Effector memory CD8-positive, alpha-beta T cell (primary cell): ENCODE results near the gene CABCOCO1.
A peak's percentile ranks its signal among the peaks of the same experiment; 100 is the strongest.

ENCODE experiments used
- ATAC-seq: fragments of 150-1000 bp; cut with Tn5 transposase; replicated peaks from 2 replicates; pipeline ENCODE4 v1.10.0; 2021; ENCODE audit warnings: mild to moderate bottlenecking, moderate library complexity
- DNase-seq, 3 experiments: peaks; one replicate each; pipeline ENCODE4 v3.0.0; 2021
- H3K27ac Mint-ChIP-seq, 2 donors: one replicate each; pipeline ENCODE4 v1.8.0; 2022; ENCODE audit warnings: mild to moderate bottlenecking in 2 of 2, mixed read lengths in 2 of 2, moderate library complexity in 2 of 2
- H3K27me3 Mint-ChIP-seq, 2 donors: one replicate each; pipeline ENCODE4 v1.8.0; 2022; ENCODE audit warnings: mixed read lengths in 2 of 2
- H3K36me3 Mint-ChIP-seq: one replicate; pipeline ENCODE4 v1.8.0; 2022; ENCODE audit warnings: mild to moderate bottlenecking, moderate library complexity, mixed read lengths; ENCODE audit not compliant: insufficient read depth
- H3K4me1 Mint-ChIP-seq, 2 donors: one replicate each; pipeline ENCODE4 v1.8.0; 2022; ENCODE audit warnings: low read depth in 2 of 2, mixed read lengths in 2 of 2
- H3K4me3 Mint-ChIP-seq, 2 donors: one replicate each; pipeline ENCODE4 v1.8.0; 2022; ENCODE audit warnings: mild to moderate bottlenecking in 2 of 2, mixed read lengths in 2 of 2, moderate library complexity in 2 of 2
- H3K9me3 Mint-ChIP-seq, 2 donors: one replicate each; pipeline ENCODE4 v1.8.0; 2022; ENCODE audit warnings: mixed read lengths in 2 of 2

The CABCOCO1 gene

GRCh38 chr10:61779276-61779675 is 116.5 kb downstream of the CABCOCO1 start:
- Mint-ChIP-seq H3K4me1 (no peaks in the 10 kb centered on the region), H3K36me3 (no peaks in the 10 kb centered on the region), H3K27ac (peak overlapping the region in 1 of 2 donors; percentile 60), H3K4me3 (no peak overlapping the region), H3K9me3 (no peaks in the 10 kb centered on the region), H3K27me3 (peaks cover 13 to 17% of the 10 kb centered on the region in 2 donors)
- no peak for DNase-seq
- ATAC-seq: no peak

DNA sequence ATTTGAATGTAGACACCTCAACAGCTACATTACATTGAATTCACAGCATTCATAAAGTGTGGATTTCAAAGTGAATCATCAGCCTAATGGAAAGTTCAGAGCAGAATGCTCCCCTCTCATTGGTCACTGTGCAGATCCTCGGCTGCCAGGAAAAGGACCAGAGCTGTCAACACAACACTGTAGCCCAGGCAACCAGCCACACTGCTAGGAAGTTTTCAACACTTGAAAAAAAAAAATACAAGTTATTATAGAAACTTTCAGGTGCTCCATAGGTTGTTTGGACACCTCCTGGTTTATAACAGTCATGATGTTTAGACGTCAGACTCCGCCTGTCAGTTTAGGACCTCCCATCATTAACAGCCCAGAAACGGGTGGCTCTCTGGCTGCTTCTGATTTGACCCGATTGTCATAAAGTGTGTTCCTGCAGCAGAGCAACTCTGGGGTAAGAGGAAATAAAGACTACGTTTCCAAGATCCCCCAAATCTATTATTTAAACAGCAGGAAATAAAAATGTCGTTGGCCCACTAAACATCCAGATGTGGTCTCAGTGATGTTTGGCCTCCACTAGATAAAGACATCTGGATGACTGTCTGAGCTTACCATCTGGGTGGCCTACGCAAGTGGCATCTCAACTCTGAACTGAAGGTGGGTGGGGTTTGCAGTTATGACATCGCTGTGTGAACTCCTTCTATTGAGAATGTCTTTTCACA is 117.4 kb downstream of the CABCOCO1 start:
- DNase-seq: no peak

DNA sequence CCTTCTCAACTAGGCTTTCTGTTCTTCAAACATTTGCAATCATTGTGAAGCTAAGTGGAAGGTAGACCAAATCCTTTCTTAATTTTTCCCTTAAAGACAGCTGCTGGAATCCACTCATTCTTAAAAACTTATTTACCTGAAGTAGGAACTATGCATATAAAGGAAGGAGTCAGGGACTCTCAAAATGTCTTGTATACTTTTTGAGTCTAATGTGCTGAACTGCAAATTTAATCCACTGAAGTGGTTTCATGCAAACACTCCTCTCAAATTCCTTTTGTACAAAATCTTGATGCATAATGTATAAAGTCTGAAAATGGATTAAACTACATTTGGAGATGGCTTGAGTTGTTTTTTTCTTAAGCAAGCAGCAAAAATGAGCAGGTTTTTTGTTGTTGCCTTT is 118.0 kb downstream of the CABCOCO1 start:
- Mint-ChIP-seq H3K4me1 (no peaks in the 10 kb centered on the region), H3K4me3 (no peak overlapping the region), H3K27ac (peak overlapping the region in 1 of 2 donors; percentile 60), H3K27me3 (peaks cover 19 to 27% of the 10 kb centered on the region in 2 donors), H3K36me3 (no peaks in the 10 kb centered on the region), H3K9me3 (no peaks in the 10 kb centered on the region)
- no peak for DNase-seq
- ATAC-seq: no peak

More for the DNA sequence above, 117.4 kb downstream of the CABCOCO1 start:
- H3K36me3 Mint-ChIP-seq: no peaks in the 10 kb centered on the region
- H3K27me3 Mint-ChIP-seq: peaks cover 19 to 21% of the 10 kb centered on the region in 2 donors
- H3K9me3 Mint-ChIP-seq: no peaks in the 10 kb centered on the region
- peak overlapping the region in 1 of 2 donors; percentile 60 for H3K27ac Mint-ChIP-seq
- H3K4me1 Mint-ChIP-seq: no peaks in the 10 kb centered on the region
- H3K4me3 Mint-ChIP-seq: peak overlapping the region in 1 of 2 donors; percentile 17
- peak; percentile 66 for ATAC-seq

DNA sequence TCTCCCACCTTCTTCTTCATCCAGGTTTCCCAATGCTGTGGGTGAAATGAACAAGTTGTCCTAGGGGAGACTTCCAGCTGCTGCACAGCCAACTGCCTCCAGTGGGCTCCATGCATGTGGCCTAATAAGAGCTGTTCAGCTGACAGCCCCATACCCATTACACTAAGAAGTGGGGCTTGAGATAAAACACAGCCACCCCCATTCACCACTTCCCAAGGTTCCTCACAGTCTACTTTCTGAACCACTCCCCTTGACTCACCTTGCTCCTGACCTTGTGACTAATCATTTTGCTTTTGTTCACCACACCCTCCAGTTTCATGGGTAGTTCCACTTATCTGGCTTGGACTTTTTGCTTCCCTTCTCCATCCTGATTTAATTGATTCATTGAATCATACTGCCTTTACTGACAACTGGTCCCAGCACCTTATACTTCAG is 119.3 kb downstream of the CABCOCO1 start:
- ATAC-seq: no peak
- H3K27ac Mint-ChIP-seq: no peak overlapping the region
- H3K9me3 Mint-ChIP-seq: no peaks in the 10 kb centered on the region
- H3K4me1 Mint-ChIP-seq: no peaks in the 10 kb centered on the region
- no peak overlapping the region for H3K4me3 Mint-ChIP-seq
- no peaks in the 10 kb centered on the region for H3K36me3 Mint-ChIP-seq
- H3K27me3 Mint-ChIP-seq: peaks cover 18 to 30% of the 10 kb centered on the region in 2 donors
- no peak for DNase-seq

DNA sequence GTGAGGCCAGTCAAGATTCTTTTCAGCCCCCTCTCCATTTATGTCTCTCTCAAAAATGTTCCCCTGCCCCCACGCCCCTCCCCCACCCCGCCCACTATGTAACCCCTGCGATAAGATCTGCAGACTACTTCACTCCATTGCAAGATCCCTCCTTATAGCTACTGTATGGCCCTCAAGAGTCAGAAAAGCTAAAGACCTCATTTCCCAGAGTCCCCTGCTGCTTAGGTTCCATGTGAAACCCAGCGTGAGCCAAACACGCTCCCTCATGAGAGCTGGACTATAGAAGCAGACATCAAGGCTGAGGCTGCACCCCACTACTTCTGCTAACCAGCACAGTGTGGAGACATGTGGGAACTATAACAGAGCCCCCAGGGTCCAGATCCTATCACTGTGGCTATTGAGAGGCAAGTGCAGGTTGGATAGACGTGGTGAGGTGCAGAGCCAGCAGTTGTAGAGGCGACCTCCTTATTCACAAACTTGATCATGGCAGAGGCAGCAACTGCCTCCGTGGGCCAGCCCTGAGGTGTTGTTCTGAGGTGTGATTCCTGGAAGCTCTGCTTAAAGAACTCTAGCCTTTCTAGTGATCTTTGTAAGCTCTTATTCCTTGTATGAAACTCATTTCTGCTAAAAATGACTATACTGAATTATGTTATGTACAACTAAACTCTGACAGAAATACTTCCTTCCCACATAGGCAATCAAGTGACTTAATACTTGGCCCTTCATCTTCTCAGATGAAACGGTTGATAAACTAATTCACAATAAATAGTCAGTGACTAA is 121.8 kb downstream of the CABCOCO1 start:
- H3K27ac Mint-ChIP-seq: no peak overlapping the region
- ATAC-seq: no peak
- no peaks in the 10 kb centered on the region for H3K36me3 Mint-ChIP-seq
- H3K9me3 Mint-ChIP-seq: no peaks in the 10 kb centered on the region
- no peaks in the 10 kb centered on the region for H3K4me1 Mint-ChIP-seq
- no peak overlapping the region for H3K4me3 Mint-ChIP-seq
- DNase-seq: no peak
- H3K27me3 Mint-ChIP-seq: peaks cover 14 to 30% of the 10 kb centered on the region in 2 donors

DNA sequence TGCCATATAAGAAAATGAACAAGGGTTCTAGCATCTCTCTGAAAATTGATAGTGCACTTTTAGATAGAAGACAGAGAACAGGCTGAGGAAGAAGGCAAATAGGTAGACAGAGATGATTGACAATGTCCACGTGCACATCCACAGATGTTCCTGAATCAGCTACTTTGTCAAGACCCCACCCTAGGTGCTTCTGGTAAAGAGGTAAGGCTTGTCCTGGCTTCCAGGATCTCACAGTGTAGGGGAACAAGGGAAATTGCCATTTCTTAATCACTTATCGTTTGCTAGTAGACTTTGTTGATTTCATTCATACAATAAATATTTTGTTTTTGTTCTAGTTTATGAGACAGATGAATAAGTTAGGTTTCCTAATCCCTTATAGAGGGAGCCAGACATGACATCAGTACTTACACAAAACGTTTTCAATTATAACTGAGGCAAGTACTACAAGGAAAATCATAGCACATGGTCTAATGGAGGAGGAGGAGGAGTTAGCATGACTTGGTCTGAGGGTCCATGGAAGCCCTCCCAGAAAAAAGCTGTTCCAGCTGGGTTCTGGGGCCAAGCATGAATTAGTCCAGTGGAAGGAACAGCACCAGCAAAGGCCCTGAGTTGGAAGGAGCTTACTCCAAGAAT is 122.9 kb downstream of the CABCOCO1 start:
- no peaks in the 10 kb centered on the region for H3K9me3 Mint-ChIP-seq
- peaks cover 14 to 30% of the 10 kb centered on the region in 2 donors for H3K27me3 Mint-ChIP-seq
- no peak overlapping the region for H3K27ac Mint-ChIP-seq
- no peak for DNase-seq
- ATAC-seq: no peak
- H3K4me1 Mint-ChIP-seq: no peaks in the 10 kb centered on the region
- no peaks in the 10 kb centered on the region for H3K36me3 Mint-ChIP-seq
- H3K4me3 Mint-ChIP-seq: no peak overlapping the region

DNA sequence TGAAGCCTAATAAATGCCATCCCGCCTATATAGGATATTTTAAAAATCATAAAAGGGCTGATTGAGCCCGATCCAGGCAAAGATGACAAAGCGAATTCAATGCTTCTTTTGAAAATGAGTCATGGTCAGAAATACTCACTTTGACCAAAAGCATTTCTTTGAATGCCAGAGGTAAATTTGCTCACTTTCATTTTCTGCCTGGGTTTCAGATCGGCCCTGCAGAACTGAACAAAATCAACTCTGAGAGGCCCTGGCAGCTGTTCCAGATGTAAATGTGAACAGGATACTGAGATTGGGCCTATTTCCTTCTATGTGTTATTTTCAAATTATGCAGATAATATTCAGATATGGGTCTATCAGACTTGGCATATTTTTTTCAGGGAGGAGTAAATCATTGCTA is 124.0 kb downstream of the CABCOCO1 start:
- H3K36me3 Mint-ChIP-seq: no peaks in the 10 kb centered on the region
- peaks cover 14 to 30% of the 10 kb centered on the region in 2 donors for H3K27me3 Mint-ChIP-seq
- no peaks in the 10 kb centered on the region for H3K9me3 Mint-ChIP-seq
- H3K4me3 Mint-ChIP-seq: no peak overlapping the region
- ATAC-seq: no peak
- no peak for DNase-seq
- no peak overlapping the region for H3K27ac Mint-ChIP-seq
- H3K4me1 Mint-ChIP-seq: no peaks in the 10 kb centered on the region

DNA sequence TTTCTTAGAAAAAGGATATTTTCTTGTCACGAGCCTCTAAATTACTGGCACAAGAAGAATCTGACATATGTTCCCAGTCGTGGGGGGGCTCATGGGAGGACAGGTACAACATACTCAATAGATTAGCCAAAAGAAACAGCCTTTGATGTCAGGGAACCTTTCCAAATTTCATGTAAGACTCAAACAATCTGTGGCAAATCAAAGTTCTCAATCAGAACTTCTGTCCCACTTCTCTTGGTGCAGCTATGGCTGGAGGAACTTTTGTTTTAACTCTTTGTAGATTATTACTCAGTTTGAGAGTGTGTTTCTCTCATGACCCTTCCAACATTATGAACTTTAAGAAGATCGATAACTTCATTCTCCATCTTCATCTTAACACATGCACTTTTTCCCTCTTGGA is 124.4 kb downstream of the CABCOCO1 start:
- Mint-ChIP-seq H3K27ac (no peak overlapping the region), H3K4me3 (no peak overlapping the region)

GRCh38 chr10:61789031-61789430 is 126.3 kb downstream of the CABCOCO1 start:
- Mint-ChIP-seq H3K4me1 (no peaks in the 10 kb centered on the region), H3K4me3 (no peak overlapping the region), H3K36me3 (no peaks in the 10 kb centered on the region), H3K9me3 (no peaks in the 10 kb centered on the region), H3K27me3 (peaks cover 4 to 19% of the 10 kb centered on the region in 2 donors), H3K27ac (no peak overlapping the region)
- DNase-seq (no peak), ATAC-seq (no peak)

More for the DNA sequence above, 124.4 kb downstream of the CABCOCO1 start:
- Mint-ChIP-seq H3K9me3 (no peaks in the 10 kb centered on the region), H3K36me3 (no peaks in the 10 kb centered on the region), H3K4me1 (no peaks in the 10 kb centered on the region), H3K27me3 (peaks cover 14 to 30% of the 10 kb centered on the region in 2 donors)
- DNase-seq (no peak), ATAC-seq (no peak)

- Mint-ChIP-seq H3K27me3 (no peaks in the 10 kb centered on the region), H3K27ac (no peak overlapping the region), H3K4me1 (no peaks in the 10 kb centered on the region), H3K4me3 (no peak overlapping the region), H3K36me3 (no peaks in the 10 kb centered on the region), H3K9me3 (no peaks in the 10 kb centered on the region)
- DNase-seq (no peak), ATAC-seq (no peak)
These were observed 128.5 kb downstream of the CABCOCO1 start for GRCh38 chr10:61791216-61791615.

DNA sequence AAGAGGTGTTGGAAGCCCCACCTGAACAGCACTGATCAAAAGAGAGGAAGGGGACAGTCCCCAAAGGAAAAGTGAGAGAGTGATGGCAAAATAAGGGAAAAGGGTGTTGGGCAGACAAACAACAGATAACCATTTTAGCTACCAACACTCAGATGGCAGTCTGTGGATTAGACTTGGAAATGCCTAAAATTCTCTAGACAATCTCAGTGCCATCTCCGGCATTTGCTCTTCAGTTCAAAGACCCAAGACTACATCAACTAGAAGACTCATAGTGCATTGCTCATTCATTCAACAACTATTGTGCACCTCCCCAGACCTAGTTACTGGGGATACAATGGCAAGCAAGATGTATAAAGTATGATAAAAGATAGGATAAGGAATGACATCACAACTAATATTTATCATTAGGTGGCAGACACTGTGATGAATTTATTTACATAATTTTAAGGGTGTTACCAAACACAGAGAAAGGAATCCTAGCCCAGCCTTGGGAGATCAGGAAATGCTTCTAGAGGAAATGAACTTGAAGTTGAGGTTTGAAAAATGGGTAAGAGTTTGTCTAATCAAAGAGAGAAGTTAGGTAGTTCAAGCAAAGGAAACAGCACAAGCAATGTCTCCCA is 129.5 kb downstream of the CABCOCO1 start:
- H3K27me3 Mint-ChIP-seq: no peaks in the 10 kb centered on the region
- no peak for DNase-seq
- no peak overlapping the region for H3K27ac Mint-ChIP-seq

GRCh38 chr10:61792921-61793320 is 130.2 kb downstream of the CABCOCO1 start:
- Mint-ChIP-seq H3K27ac (no peak overlapping the region), H3K4me1 (no peaks in the 10 kb centered on the region), H3K9me3 (no peaks in the 10 kb centered on the region), H3K36me3 (no peaks in the 10 kb centered on the region), H3K4me3 (no peak overlapping the region), H3K27me3 (no peaks in the 10 kb centered on the region)
- ATAC-seq (no peak), DNase-seq (no peak)

More for the DNA sequence above, 129.5 kb downstream of the CABCOCO1 start:
- ATAC-seq: no peak
- H3K4me3 Mint-ChIP-seq: no peak overlapping the region
- H3K4me1 Mint-ChIP-seq: no peaks in the 10 kb centered on the region
- no peaks in the 10 kb centered on the region for H3K36me3 Mint-ChIP-seq
- no peaks in the 10 kb centered on the region for H3K9me3 Mint-ChIP-seq
